GM18507 (cell line): ENCODE measurements around the gene GARIN5B.

ENCODE experiments used
- DNase-seq: peaks from one replicate; pipeline ENCODE4 v3.0.0; 2011; ENCODE audit warnings: low read depth; ENCODE audit not compliant: insufficient read length; ENCODE audit errors: extremely low spot score
- FAIRE-seq: peaks from 2 replicates; lab custom pipeline; 2011; peaks lifted over from hg19 to GRCh38; lab: Jason Lieb, UNC

GARIN5B gene

GRCh38 chr19:55373306-55373992 is 10.4 kb upstream of the GARIN5B start:
- DNase-seq (no peak), FAIRE-seq (no peak)

- no peak for DNase-seq
- FAIRE-seq: no peak
Observed at GRCh38 chr19:55372316-55373081, 9.4 kb upstream of the GARIN5B start.

DNA sequence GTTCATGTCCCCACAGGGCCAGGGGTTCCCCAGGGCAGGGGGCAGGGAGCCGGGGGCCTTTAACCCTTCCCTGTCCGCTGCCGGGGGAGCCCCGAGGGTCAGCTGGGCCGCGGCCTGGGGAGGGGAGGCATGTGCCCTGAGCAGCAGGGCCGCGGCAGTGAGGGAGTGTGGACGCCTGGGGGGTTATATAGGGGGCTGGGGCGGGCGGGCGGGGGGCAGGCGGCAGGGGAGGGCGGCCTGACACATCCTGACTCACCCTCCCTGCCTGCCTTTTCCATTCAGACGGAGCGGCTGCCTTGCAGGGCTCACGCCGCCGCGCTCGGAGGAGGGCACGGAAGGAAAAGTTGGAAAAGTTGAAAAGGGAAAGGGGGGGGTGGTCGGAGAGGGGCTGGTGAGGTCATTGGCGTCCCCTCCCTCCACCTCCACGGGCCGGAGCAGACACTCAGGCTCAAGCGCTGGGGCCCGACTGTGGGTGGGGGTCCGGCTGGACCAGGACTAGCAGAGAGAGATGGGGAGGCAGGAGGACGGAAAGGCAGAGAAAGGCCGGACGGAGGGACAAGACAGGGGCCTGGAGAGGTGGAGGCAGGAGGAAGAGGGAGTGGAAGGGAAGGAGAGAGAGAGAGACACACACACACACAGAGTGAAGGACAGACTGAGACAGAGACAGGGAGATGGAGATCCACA is 7.4 kb upstream of the GARIN5B start, which contains the start of gene IL11:
IL11 (minus strand) TSS at position 159 of the 684 bp plus-strand sequence; CDS start at position 6, 153 bp downstream.
- FAIRE-seq (no peak), DNase-seq (no peak)

DNA sequence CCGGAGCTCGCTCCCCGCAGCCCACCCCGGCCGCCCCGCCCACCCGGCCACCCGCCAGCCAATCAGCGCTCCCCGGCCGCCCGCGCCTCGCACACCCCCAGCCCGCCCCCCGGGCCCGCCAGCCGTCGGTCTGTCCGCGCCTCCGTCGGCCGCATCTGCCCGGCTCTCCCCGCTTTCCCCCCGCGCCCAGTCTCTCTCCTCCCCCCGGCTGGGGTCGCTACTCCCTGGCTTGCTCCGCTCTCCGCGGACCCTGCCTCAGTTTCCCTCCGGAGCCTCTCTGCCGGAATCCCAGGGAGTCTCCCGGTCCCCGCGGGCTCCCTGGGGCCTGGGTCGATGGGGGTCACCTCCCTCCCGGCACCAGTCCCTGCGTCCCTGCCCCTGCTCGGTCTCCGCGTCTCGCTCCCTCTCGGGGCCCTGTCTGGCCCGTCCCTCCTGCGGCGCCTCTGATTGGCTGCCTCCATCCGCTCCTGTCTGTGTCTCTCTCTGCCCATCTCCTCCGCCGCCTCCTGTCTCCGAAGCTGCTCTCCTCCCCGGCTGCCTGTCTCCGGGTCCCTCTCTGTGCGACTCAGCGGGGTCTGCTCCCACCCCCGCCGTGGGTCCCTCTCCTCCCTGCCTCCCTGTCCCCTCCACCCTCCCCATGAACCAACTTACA is 6.7 kb upstream of the GARIN5B start:
- DNase-seq: no peak
- no peak for FAIRE-seq

DNA sequence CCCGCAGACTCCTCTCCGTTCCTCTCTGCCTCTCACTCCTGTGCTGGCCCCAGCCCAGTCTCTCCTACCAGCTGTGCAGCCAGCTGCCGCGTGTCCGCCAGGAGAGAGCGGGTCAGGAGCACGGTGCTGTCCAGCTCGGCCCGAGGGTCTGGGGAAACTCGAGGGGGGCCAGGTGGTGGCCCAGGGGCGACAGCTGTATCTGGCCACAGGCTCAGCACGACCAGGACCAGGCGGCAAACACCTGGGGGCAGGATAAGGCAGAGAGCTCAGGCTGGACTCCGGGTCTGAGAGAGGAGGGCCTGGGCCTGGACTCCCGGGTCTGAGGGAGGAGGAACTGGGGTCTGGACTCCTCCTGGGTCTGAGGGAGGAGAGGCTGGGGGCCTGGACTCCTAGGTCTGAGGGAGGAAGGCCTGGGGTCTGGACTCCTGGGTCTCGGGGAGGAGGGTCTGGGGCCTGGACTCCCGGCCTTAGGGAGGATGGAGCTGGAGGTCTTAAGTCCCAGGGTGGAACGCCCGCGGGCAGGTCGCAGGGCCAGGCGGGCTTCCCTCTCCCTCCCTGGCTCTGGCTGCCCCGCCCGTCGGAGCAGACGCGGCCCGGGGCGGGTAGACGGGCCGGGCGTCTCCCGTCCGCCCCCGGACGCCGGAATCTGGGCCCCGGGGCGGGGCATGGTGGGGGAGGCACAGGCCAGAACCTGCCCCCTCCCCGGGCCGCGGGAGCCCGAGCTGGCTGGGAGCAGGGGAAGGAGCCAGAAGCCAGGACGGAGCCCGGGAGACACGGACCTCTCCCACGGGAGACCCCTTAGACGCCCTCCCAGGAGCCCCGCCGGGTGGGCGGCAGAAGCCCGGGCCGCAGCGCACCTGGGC is 5.9 kb upstream of the GARIN5B start:
- FAIRE-seq: no peak
- no peak for DNase-seq

DNA sequence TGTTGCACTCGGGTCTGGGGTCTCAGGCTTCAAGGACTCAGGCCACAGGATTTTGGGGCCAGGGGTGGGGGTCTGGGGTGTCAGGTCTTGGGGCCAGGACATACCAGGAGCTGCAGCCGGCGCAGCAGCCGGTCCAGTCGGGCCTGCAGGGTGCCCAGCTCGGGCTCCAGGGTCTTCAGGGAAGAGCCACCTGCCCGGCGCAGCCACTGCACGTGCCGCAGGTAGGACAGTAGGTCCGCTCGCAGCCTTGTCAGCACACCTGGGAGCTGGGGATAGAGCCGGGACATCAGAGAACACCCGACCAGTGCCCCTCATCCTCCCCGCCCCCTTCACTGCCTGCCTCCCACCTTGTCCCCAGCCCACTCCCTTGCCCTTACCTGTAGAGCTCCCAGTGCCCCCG is 5.0 kb upstream of the GARIN5B start:
- FAIRE-seq (no peak), DNase-seq (no peak)

DNA sequence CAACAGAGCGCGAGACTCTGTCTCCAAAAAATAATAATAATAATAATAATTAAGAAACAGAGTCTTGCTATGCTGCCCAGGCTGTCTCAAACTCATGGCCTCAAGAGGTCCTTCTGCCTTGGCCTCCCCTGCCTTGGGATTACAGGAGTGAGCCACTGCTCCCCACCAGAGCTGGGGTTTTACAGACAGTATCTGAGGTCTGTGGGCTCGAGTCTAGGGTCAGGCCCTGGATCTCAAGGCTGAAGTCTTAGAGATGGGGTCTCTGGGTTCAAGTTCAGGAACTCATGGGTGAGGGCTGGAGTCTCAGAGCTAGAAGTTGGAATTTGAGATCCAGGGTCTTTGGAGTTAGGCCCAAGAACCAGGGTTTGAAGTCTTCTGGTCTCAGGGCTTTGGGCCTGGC is 3.7 kb upstream of the GARIN5B start:
- no peak for DNase-seq
- FAIRE-seq: no peak

GRCh38 chr19:55365964-55366363 is 2.9 kb upstream of the GARIN5B start:
- FAIRE-seq: no peak
- DNase-seq: no peak

GRCh38 chr19:55365245-55365644 is 2.2 kb upstream of the GARIN5B start:
- DNase-seq: no peak
- FAIRE-seq: no peak

DNA sequence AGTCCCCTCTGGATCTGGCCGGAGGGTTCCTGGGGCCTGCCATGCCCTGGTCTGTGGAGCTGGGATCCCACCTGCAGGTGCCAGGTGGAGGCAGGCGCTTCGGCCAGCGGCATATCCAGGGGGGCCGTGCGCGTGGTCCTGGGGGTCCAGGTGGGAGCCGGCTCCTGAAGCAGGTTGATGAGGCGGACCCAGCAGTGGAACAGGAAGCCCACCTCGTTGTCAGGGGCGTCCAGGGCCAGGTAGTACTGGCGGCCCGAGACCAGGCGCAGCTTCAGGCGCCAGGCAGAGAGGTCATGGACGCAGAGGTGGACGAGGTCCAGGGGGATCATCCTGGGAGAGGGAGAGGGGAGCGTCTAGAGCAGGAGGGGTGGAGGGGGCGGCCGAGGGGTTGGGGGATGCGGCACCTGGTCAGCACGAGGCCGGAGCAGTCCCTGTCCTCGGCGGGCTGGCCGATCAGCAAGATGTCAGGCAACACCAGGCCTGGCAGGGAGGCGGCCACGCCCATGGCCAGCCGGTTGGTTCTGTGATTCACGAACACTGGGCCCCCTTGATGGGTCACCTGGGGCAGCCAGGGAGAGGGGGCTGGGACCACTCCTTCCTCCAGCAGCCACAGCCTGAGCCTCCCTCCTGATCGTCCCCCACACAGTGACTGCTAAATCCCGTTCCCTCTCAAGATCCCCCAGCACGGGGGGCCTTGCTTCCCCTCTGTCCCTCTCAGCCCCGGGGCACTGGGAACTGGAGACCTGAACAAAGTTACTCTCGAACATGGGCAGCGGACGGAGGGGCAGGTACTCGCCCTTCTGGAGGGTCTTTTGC is 678 bp downstream of the GARIN5B start:
- no peak for DNase-seq
- FAIRE-seq: no peak

- FAIRE-seq (no peak), DNase-seq (no peak)
Observed at GRCh38 chr19:55360902-55361301, 2.2 kb downstream of the GARIN5B start.

- no peak for DNase-seq
- no peak for FAIRE-seq
Observed at GRCh38 chr19:55358943-55359908, 3.8 kb downstream of the GARIN5B start.

GRCh38 chr19:55358493-55358892 is 4.6 kb downstream of the GARIN5B start:
- FAIRE-seq: no peak
- DNase-seq: no peak

DNA sequence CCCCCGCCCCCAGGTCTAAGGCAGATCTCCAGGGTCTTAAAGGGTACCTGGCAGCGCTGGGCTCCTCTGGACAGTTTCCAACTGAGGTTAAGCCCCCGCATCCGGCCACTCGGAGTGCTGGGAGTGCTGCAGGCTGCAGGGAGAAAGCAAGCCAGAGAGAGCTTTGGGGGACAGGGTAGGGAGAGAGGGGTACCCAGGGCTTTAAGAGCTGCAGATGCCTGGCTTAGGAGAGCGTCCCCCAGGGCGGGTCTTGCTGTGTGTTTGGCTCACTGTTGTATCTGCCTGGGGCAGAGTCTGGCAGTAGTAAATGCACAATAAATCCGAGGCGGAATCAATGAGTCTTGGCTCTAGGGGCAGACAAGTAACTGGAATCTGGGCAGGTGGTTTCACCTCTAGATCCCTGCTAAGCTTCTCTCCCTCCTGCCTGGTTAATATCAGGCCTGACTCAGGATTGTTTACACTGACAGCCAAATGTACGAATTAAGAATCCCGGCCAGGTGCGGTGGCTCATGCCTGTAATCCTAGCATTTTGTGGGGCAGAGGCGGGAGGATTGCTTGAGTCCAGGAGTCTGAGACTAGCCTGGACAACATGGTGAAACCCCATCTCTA is 7.7 kb downstream of the GARIN5B start:
- FAIRE-seq: no peak
- DNase-seq: no peak

GRCh38 chr19:55354698-55355212 is 8.3 kb downstream of the GARIN5B start, which contains the start of gene COX6B2:
COX6B2 (minus strand) TSS chr19:55354719; CDS start chr19:55354521, 198 bp downstream.
- no peak for FAIRE-seq
- no peak for DNase-seq
